Endothelial cell (in vitro differentiated cells): ENCODE data around the gene ENTR1. TPM values are rescaled to one million over a fixed set of nuclear protein-coding genes. Genes with fewer than 3 reads are reported as not detected.

ENCODE experiments used
- DNase-seq: peaks from one replicate; pipeline ENCODE4 v3.0.0; 2021; ENCODE audit warnings: low spot score
- H3K27ac Mint-ChIP-seq: one replicate; pipeline ENCODE4 v1.8.0; 2021; ENCODE audit warnings: mixed read lengths, inconsistent platforms; ENCODE audit not compliant: unreplicated experiment
- H3K27me3 Mint-ChIP-seq: one replicate; pipeline ENCODE4 v1.8.0; 2021; ENCODE audit warnings: mild to moderate bottlenecking, moderate library complexity, mixed read lengths, inconsistent platforms; ENCODE audit not compliant: unreplicated experiment
- H3K36me3 Mint-ChIP-seq: one replicate; pipeline ENCODE4 v1.8.0; 2021; ENCODE audit warnings: mild to moderate bottlenecking, low read depth, mixed read lengths, inconsistent platforms; ENCODE audit not compliant: unreplicated experiment
- H3K4me1 Mint-ChIP-seq: one replicate; pipeline ENCODE4 v1.8.0; 2021; ENCODE audit warnings: mild to moderate bottlenecking, mixed read lengths, inconsistent platforms; ENCODE audit not compliant: unreplicated experiment
- H3K4me3 Mint-ChIP-seq: one replicate; pipeline ENCODE4 v1.8.0; 2021; ENCODE audit warnings: mild to moderate bottlenecking, mixed read lengths, inconsistent platforms; ENCODE audit not compliant: unreplicated experiment
- H3K9me3 Mint-ChIP-seq: one replicate; pipeline ENCODE4 v1.8.0; 2021; ENCODE audit warnings: mixed read lengths, inconsistent platforms; ENCODE audit not compliant: unreplicated experiment
- total RNA-seq: library from RNA; stranded (reverse); fragmentation: NEBNext Ultra II Directional; extraction: Animal tissue kit (Norgen Biotek cat#: 25700); gene quantifications from one replicate; pipeline ENCODE4 v1.2.1, GENCODE V29; 2021; ENCODE audit not compliant: unreplicated experiment
- TF ChIP-seq, protein P1 (sequence below): fragments of 200-600 bp; sonication (generic); IDR thresholded peaks from one replicate; pipeline ENCODE4 v1.5.0; 2021; ENCODE audit warnings: antibody characterized with exemption; ENCODE audit not compliant: unreplicated experiment

The ENTR1 gene
- total RNA-seq, 1 donor from 2014 or later = 45.0 TPM

GRCh38 chr9:136374183-136374575, 36.2 kb downstream of the ENTR1 start:
- TF ChIP-seq, protein P1, sequence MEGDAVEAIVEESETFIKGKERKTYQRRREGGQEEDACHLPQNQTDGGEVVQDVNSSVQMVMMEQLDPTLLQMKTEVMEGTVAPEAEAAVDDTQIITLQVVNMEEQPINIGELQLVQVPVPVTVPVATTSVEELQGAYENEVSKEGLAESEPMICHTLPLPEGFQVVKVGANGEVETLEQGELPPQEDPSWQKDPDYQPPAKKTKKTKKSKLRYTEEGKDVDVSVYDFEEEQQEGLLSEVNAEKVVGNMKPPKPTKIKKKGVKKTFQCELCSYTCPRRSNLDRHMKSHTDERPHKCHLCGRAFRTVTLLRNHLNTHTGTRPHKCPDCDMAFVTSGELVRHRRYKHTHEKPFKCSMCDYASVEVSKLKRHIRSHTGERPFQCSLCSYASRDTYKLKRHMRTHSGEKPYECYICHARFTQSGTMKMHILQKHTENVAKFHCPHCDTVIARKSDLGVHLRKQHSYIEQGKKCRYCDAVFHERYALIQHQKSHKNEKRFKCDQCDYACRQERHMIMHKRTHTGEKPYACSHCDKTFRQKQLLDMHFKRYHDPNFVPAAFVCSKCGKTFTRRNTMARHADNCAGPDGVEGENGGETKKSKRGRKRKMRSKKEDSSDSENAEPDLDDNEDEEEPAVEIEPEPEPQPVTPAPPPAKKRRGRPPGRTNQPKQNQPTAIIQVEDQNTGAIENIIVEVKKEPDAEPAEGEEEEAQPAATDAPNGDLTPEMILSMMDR = no peak
- no peak for DNase-seq
- Mint-ChIP-seq H3K36me3 (no peaks in the 10 kb centered on the region), H3K4me3 (no peak overlapping the region), H3K4me1 (peaks cover 6% of the 10 kb centered on the region), H3K27ac (no peak overlapping the region), H3K9me3 (no peaks in the 10 kb centered on the region), H3K27me3 (peaks cover 10% of the 10 kb centered on the region)

DNA sequence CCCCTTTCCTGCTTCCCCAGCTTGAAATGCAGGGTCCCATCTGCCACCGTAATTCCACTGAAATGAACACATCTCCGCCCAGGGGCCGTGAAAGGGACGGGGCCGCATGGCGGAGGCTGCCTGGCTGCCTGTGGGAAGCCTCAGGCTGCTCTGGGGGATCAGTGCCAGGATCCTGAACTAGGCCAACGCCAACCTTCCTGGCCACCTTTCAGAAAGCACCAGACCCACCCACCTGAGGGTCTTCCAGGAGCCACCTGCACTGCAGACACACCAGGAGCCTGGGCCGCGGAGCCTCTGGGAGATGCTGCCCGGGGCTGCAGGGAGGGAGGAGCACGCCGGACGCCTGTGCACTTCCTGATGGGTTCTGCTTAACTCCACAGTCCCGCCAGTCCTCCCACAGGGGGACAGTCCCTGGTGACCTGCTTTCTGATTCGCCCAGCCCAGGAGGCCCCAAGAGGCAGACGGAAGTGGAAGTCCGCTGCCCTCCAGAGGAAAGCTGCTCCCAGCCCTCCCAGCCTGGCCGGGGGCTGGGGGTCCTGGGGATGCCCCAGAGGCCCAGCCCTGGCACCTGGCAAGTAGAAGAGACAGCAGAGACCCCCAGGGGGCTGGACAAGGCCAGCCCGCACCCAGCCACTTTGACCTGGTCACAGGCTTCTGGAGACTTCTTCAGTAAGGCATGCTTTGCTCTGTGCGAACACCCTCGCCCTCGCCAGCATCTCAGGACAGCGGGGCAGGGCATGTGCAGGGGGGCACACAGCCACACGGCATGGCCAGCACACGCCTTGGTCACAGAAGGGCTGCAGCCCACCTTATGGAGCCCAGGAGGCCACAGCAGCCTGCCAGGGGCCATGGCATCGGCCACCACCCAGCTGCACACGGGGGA, 36.9 kb downstream of the ENTR1 start, which contains the start of gene CARD9:
Gene CARD9, minus strand, starts transcription at position 370 of the 883 bp plus-strand sequence. CDS start 1,591 bp downstream, outside the sequence.
- no peak for DNase-seq
- Mint-ChIP-seq H3K27ac (no peak within 1 kb of the TSS), H3K9me3 (no peaks in the 10 kb centered on the region), H3K36me3 (no peaks in the 10 kb centered on the region), H3K4me1 (peaks cover 6% of the 10 kb centered on the region), H3K27me3 (peaks cover 12% of the 10 kb centered on the region), H3K4me3 (no peak within 1 kb of the TSS)
- TF ChIP-seq, protein P1 = no peak

DNA sequence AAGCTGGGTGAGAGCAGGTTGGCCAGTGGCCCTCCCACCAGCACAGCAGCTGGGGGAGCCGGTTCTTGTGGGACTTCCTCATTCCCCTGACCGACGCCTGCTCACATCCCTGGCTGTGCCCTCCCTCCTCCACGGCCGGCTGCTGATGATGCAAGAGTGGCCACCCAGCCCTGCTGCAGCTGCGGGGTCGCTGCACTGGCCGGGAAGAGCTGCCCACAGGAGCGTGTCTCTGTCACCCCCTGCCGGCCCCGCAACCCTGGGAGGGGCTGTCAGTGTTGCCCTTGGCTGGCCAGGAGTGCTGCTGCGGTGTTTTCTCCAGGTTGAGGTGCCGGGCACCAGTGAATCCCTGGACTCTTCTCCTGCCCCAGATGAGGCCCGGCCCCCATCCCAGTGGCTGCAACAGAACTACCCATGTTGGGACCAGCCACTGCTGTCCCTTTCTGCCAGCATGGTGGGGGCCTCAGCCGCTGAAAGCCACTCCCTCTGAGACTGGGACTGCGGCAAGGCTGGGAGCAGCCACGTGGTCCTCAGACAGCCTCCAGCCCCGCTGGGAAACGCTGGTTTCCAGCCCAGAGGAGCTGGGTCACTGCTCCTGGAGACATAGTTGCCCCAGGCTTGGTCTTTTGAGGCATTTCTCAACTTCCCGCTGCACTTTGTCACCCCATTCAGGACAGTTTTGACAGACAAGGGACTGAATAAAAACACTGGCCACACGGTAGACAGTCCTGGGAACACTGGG, 37.7 kb downstream of the ENTR1 start:
- TF ChIP-seq, protein P1 = no peak
- Mint-ChIP-seq H3K9me3 (no peaks in the 10 kb centered on the region), H3K27me3 (peaks cover 16% of the 10 kb centered on the region), H3K27ac (no peak overlapping the region), H3K36me3 (no peaks in the 10 kb centered on the region), H3K4me3 (no peak overlapping the region), H3K4me1 (peaks cover 6% of the 10 kb centered on the region)
- no peak for DNase-seq

DNA sequence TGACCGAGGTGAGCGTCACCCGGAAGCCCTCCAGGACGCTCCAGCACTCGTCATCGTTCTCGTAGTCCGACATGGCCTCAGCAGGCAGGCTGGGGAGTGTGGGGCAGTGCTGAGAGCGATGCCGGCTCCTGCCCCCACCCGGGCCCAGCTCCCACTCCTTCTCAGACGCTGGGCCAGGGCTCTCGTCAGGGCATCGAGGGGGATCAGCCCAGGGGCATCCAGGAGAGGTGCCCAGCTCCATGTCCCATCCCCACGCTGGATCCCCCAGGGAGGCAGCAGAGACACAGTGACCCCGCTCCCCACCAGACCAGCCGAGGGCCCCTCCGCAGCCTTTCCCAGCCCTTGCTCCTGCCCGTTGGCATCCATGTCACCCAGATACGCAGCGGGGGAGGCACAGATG, 38.4 kb downstream of the ENTR1 start:
- H3K27ac Mint-ChIP-seq = no peak overlapping the region
- H3K36me3 Mint-ChIP-seq = no peaks in the 10 kb centered on the region
- TF ChIP-seq, protein P1 = no peak
- peaks cover 16% of the 10 kb centered on the region for H3K27me3 Mint-ChIP-seq
- no peak overlapping the region for H3K4me3 Mint-ChIP-seq
- DNase-seq = no peak
- H3K9me3 Mint-ChIP-seq = no peaks in the 10 kb centered on the region
- H3K4me1 Mint-ChIP-seq = peaks cover 6% of the 10 kb centered on the region
